Right lobe of liver (tissue), 6 donors: Measurements from ENCODE around the gene FAM241B. TPM values are rescaled to one million over a fixed set of nuclear protein-coding genes. Genes with fewer than 3 reads are reported as not detected.

Source experiments
- ATAC-seq, 4 donors: fragments of 200-7000 bp; cut with Tn5 transposase; one replicate each; pipeline ENCODE4 v1.9.1; 2020; ENCODE audit warnings: mild to moderate bottlenecking in 4 of 4, moderate library complexity in 4 of 4
- DNase-seq, 3 donors: peaks; one replicate each; pipeline ENCODE4 v3.0.0-alpha.2; 2020
- H3K27ac ChIP-seq, 3 donors: fragments of 200-600 bp; one replicate each; pipeline ENCODE4 v1.8.0; 2022
- H3K27me3 ChIP-seq, 2 donors: fragments of 200-600 bp; one replicate each; pipeline ENCODE4 v1.8.0; 2022
- H3K36me3 ChIP-seq, 4 donors: fragments of 200-600 bp; sonication (generic) in 1 of 4; one replicate each; pipeline versions ENCODE4 v1.5.1 to v1.8.0; 2017 to 2022; ENCODE audit warnings: control low read depth in 1 of 4
- H3K4me1 ChIP-seq, 4 donors: fragments of 200-600 bp; sonication (generic) in 1 of 4; one replicate each; pipeline versions ENCODE4 v1.5.1 to v1.8.0; 2017 to 2022; ENCODE audit warnings: control low read depth in 1 of 4
- H3K4me3 ChIP-seq, 3 donors: fragments of 200-600 bp; one replicate each; pipeline ENCODE4 v1.8.0; 2022
- H3K9me3 ChIP-seq, 4 donors: fragments of 200-600 bp; sonication (generic) in 1 of 4; one replicate each; pipeline versions ENCODE4 v1.5.1 to v1.8.0; 2017 to 2022; ENCODE audit warnings: control low read depth in 1 of 4
- POLR2A ChIP-seq: fragments of 450-650 bp; IDR thresholded peaks from one replicate; pipeline ENCODE4 v1.6.1; 2017; ENCODE audit warnings: antibody characterized with exemption, mild to moderate bottlenecking
- WGBS: methylation state at CpG from one replicate; pipeline ENCODE4 v1.1.6; 2018; ENCODE audit warnings: low coverage, low lambda C conversion rate; ENCODE audit not compliant: insufficient coverage; ENCODE audit errors: missing lambda C conversion rate; 5-methylcytosine and 5-hydroxymethylcytosine counted together
- intact Hi-C, 2 donors: fragments of 100-400 bp; cut with DNase I; formaldehyde crosslinking; loops; one replicate each; pipeline versions ENCODE4 v1.11.2 to v1.14.1; 2022
- total RNA-seq, 6 experiments: library from RNA; depleted of rRNA in 2 of 6; stranded (reverse); fragments of >200 nt in 2 of 6; fragmentation: NEBNext Ultra II Directional in 3 of 6; extraction: Animal tissue kit (Norgen Biotek cat#: 25700) in 3 of 6; gene quantifications; one replicate each; pipeline versions ENCODE4 v1.1.0 to v1.2.4, GENCODE V29; 2016 to 2023
- TF ChIP-seq, protein P1 (sequence below), 4 donors: fragments of 200-600 bp in 3 of 4; fragments of 450-650 bp in 1 of 4; IDR thresholded peaks; one replicate each; pipeline versions ENCODE4 v1.5.1 to v1.8.0; 2016 to 2022; ENCODE audit warnings: antibody characterized with exemption in 4 of 4, mild to moderate bottlenecking in 2 of 4
- donor health status: DM: no; HTN: yes; CAD: no.
- donor health status: DM: no; HTN: no; CAD: no.
- donor health status: DM: no; HTN: no; CAD: no.
- donor health status: DM: no; HTN: yes; CAD: no.
- donor health status: DM: no; HTN: yes; CAD: no.

Gene FAM241B
- total RNA-seq, 6 experiments from 2014 or later = 0.74 to 3.9 (median 1.5) TPM

DNA sequence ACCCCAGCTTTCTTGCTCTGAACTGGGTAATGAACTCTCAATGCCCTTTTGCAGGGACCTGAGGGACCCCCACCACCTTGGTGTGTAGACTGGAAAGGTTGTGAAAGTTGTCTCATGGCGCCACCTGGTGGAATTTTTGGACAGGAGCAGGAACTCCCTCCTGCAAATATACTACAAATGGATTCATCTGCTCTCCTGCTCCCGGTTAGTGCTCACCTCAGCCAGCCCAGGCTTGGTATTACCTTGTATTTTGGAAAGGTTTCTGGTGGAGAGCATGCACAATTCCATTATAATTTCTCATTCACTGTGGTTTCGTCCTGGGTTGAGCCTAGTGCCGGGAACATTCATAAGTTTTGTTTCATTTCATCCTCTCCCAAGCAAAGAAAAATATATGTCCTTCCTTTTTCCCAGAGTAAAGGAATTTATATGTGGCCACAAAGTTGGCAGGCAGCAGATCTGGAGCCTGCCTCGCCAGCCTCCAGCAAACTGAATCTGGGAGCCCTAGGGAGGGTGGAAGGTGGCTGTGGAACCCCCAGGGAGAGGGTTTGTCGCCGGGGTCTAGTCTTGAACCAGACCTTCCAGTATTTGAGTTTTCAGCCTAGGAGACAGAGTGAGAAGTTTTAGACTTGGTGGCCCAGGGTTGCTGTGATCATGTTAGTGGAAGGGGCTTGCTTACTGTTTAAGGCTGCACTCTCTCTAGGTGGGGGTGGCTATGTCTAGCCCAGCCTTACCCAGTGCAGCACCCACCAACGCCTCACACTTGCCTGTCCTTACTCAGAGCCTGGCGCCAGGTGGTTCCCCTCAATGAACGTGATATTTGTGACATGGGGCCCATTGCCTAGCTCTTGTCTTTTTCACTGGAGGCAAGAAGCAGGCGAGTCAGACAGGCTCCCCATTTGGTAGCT is 9.5 kb downstream of the FAM241B start:
- 34% methylated on average over 7 of the region's 11 CpGs for WGBS
- Histone ChIP-seq H3K27ac (no peak overlapping the region), H3K4me3 (no peak overlapping the region), H3K36me3 (no peaks in the 10 kb centered on the region), H3K9me3 (no peaks in the 10 kb centered on the region), H3K4me1 (no peaks in the 10 kb centered on the region), H3K27me3 (no peaks in the 10 kb centered on the region)
- TF ChIP-seq, protein P1, sequence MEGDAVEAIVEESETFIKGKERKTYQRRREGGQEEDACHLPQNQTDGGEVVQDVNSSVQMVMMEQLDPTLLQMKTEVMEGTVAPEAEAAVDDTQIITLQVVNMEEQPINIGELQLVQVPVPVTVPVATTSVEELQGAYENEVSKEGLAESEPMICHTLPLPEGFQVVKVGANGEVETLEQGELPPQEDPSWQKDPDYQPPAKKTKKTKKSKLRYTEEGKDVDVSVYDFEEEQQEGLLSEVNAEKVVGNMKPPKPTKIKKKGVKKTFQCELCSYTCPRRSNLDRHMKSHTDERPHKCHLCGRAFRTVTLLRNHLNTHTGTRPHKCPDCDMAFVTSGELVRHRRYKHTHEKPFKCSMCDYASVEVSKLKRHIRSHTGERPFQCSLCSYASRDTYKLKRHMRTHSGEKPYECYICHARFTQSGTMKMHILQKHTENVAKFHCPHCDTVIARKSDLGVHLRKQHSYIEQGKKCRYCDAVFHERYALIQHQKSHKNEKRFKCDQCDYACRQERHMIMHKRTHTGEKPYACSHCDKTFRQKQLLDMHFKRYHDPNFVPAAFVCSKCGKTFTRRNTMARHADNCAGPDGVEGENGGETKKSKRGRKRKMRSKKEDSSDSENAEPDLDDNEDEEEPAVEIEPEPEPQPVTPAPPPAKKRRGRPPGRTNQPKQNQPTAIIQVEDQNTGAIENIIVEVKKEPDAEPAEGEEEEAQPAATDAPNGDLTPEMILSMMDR (IDR thresholded peaks at IDR 0.05) = peak; percentile 73 to 90 (median 88)
- no peak for TF ChIP-seq POLR2A
- DNase-seq (peak in 2 of 3 donors; percentile 45 to 67), ATAC-seq (peak; percentile 59 to 78 (median 72))
- intact Hi-C loops = loop anchor here (2.0 to 10.0 kb wide), 4 partner anchors 78 to 225 kb away; partner anchors contain the start of gene TACR2 (in 1 of the 2)

DNA sequence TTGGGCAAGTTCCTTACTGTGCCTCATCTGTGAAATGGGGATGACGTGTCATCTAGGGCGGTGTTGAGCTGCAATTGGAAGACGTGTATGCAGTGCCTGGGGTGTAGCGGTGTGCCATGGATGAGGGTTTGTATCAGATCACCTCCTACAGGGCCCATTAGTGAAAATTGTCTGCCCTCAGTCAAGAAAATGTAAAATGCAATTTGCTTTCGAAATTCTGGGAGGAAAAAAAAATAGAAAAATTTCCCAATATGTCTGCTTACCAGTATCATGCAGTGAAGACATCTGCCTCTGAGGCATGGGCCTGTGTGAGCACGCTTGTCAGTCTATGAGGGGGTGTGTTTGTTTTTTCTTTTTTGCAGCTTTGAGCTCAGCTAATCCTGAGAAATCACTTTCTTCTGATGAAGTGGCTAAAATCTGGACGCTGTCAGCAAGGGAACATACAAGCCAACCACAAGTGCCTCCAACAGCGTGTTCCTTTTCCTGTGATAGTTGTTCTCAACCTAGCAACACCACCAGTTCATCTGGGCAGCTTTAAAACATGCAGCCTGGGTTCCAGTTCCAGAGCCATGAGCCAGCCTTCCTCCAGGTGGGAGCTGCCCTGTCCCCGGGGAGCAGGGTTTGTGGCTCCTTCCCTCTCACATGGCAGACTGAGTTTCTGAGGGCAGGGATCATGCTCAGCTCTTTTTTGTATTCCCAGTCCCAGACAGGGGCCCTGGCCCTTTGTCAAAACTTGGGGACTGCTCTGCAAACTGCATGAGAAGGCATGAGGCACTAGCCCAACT is 10.3 kb downstream of the FAM241B start:
- Histone ChIP-seq H3K36me3 (no peaks in the 10 kb centered on the region), H3K27ac (no peak overlapping the region), H3K4me3 (no peak overlapping the region), H3K27me3 (no peaks in the 10 kb centered on the region), H3K4me1 (no peaks in the 10 kb centered on the region), H3K9me3 (no peaks in the 10 kb centered on the region)
- 64% methylated on average over 7 of the region's 9 CpGs for WGBS
- intact Hi-C loops = loop anchor here in 1 of 2 donors (5.0 kb wide), 1 partner anchor 77 kb away; no protein-coding TSS in a partner anchor
- TF ChIP-seq, protein P1 (IDR thresholded peaks at IDR 0.05) = no peak
- TF ChIP-seq POLR2A = no peak
- peak in 1 of 3 donors; percentile 23 for DNase-seq
- ATAC-seq = no peak

DNA sequence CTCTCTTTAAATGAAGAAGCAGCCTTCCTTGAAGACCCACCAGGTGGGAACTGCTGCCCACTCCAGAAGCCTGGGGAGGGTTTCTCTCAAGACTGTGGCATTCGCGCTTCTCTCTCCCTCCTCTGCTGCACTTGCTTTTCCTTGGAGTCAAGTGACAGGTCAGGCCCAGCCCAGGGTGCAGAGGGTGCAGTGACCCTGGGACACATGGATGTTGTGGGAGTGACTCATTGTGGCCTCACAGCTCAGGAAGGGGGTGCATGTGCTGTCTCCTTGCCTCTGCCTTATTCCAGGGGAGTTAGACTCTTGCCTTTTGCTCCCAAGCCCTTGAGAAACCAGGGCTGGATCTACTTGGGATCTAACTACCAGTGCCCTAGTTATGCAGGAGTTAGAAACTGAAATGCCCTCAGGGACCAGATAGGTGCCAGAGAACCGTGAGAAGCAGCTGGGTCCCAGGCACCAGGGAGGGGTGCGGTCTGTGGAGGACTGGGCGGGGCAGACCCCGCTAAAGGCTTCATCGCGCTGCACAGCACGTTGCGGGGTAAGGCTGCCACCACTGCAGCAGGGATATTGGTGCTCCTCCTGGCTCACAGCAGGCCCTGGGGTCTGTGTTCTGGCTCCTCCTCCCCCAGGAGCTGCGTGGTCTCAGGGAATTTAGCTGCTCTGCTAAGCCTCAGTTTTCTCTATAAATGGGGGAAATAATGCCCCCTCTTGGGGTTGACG is 11.4 kb downstream of the FAM241B start:
- Histone ChIP-seq H3K27ac (no peak overlapping the region), H3K4me1 (no peaks in the 10 kb centered on the region), H3K9me3 (no peaks in the 10 kb centered on the region), H3K36me3 (no peaks in the 10 kb centered on the region), H3K4me3 (no peak overlapping the region), H3K27me3 (no peaks in the 10 kb centered on the region)
- TF ChIP-seq, protein P1 (IDR thresholded peaks at IDR 0.05) = no peak
- no peak for TF ChIP-seq POLR2A
- ATAC-seq = no peak
- 62% methylated on average over 8 of the region's 12 CpGs for WGBS
- no peak for DNase-seq
- intact Hi-C loops = loop anchor here in 1 of 2 donors (5.0 kb wide), 1 partner anchor 76 kb away; no protein-coding TSS in a partner anchor

DNA sequence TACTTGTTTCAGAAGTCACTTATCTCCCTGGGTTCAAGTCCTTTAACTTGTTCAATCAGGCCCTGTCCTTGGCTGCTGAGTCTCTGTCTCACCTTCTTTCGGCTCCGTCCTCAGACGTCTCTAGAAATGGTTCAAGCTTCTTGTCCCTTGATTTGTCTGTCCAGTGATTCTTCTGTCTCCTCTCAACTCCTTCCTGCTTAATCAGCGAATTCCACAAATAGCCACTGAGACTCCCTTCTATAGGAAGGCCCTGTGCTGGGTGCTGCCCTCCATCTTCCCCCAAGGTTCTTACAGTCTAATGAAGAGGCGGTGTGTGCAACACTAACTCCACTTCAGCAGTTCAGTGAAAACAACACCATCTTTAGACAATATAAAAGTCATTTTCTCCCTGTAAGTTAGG is 12.7 kb downstream of the FAM241B start:
- H3K9me3 ChIP-seq = no peaks in the 10 kb centered on the region
- no peak for TF ChIP-seq POLR2A
- TF ChIP-seq, protein P1 (IDR thresholded peaks at IDR 0.05) = no peak
- no peak for ATAC-seq
- no peaks in the 10 kb centered on the region for H3K27me3 ChIP-seq
- no peak overlapping the region for H3K4me3 ChIP-seq
- H3K27ac ChIP-seq = no peak overlapping the region
- H3K4me1 ChIP-seq = no peaks in the 10 kb centered on the region
- H3K36me3 ChIP-seq = no peaks in the 10 kb centered on the region
- intact Hi-C loops = loop anchor here in 1 of 2 donors (5.0 kb wide), 1 partner anchor 75 kb away; no protein-coding TSS in a partner anchor
- no peak for DNase-seq
- WGBS = 82% methylated on average over 5 of the region's 5 CpGs
